Stimulated activated CD8-positive, alpha-beta memory T cell treated with anti-CD3 and anti-CD28 coated beads, Interleukin-4, amount 100 ng/mL, for 1 hour (primary cell): ENCODE results near the gene GPSM3.
"Not testable (repeated sequence)": the region's sequence is repeated elsewhere in the genome, so short reads cannot be mapped to it uniquely, and the experiment has no call there.

Experiments
- DNase-seq, 2 donors: peaks; one replicate each; pipeline ENCODE4 v3.0.0-alpha.2; 2020; ENCODE audit warnings: low read depth in 2 of 2, low spot score in 1 of 2

Gene GPSM3

DNA sequence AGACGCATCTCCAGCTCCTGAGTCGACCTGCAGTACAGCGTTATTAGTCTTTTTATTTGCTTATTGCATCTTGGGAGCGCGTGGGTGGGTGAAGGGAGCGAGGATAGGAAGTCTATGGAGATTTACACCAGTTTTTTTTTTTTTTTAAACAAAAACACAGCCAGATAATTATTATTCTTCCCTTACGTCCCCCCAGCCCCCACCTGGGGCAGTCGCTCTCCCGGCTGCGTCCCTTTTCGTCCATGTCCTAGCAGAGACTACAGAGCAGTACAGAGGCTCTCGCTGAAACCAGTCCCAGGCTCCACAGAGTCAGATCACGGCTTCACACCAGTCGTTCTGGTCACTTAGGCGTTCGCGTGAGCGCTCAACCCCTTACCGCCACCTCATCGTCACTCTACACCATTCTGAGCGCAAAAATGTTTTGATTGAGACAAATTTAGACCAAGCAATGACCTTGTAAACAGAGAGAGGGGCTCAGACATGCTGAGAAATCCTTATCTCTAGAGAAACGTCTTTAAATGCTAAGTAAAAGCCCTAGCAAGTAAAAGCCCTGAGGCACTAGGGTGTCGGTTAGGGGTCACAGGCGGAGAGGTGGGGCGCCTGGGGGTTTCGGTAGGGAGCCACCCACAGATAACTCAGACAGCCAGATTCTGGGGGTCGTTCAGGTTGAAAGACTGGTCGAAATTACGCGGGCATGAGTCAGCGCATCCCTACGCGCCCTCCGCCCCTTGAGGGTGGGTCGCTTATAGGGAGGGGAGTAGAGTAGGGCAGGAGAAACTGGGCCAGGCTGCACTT is 39.5 kb downstream of the GPSM3 start:
- DNase-seq = no peak

DNA sequence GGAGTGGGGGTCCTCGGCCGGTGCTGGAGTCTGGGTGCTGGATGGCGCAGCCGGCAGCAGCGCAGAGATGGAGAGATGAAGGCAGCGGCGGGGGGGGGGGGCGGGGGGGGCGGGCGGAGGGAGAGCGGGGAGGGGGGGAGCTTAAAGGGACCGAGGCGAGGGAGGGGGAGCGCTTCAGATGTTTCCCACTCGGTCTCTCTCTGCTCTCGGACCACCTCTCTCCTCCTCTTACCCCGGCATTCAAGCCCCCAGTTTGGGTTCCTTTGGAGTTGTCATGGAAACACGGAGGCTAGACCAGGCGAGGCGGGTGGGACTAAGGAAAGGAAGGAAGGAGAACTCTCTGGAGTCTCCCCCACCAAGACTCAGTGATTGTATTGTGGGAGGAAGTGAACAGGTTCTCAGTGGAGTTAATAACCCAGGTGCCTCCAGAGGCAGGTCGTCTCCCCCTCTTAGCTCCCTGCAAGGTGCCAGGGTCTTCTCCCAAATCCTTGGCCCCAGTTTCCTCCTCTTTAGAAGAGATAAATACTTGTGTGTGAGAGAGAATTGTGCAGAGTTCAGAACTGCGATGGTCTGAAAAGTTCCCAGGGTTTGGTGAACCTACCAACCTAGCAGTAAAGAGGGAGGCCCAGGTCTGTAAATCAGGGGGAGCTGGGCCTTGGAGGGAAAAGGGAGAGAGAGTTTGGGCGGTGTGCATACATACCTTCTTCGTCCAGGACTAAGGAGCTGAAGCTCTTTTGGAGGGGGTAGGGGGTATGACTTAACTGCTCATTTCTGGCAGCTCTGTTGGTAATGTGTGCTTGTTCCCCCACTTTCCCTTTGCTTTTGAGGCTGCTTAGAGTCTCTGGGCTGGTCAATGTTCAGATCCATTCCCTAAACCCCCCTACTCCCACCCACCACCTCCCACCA is 40.3 kb downstream of the GPSM3 start, which contains the start of gene PRRT1:
PRRT1 (minus strand) TSS at position 77 of the 906 bp plus-strand sequence. CDS start 112 bp downstream, outside the sequence.
- DNase-seq = no peak

DNA sequence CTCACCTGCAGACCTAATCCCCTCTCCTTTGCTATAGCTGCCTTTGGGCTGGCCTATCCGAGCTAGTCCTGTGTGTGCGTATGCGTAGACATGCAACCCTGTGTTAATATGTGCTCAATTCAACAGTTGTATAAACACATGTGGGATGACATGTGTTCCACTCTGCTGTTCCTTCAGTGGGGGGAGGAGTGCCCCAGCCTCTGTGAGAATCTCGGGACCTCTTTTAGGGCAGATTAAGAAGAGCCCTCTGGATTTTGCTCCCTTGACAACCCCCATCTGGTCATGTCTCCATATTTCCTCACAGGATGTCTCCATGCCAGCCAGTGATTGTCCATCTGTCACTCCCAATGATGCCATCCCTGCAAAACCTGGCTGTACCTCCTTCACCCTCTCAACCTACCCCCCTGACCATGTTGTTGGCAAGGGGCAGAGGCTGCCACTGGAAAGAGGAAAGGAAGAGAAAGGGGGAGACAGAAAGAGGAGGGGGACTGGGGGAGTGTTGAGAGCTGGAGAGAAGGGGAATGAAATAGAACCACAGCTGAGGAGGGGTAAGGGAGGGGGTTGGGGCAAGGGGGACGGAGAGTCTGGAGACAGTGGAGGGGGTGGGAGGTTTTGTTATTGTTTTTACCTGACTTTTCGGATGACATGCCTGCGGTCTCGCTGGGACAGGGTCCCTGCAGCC is 41.1 kb downstream of the GPSM3 start:
- DNase-seq = no peak

DNA sequence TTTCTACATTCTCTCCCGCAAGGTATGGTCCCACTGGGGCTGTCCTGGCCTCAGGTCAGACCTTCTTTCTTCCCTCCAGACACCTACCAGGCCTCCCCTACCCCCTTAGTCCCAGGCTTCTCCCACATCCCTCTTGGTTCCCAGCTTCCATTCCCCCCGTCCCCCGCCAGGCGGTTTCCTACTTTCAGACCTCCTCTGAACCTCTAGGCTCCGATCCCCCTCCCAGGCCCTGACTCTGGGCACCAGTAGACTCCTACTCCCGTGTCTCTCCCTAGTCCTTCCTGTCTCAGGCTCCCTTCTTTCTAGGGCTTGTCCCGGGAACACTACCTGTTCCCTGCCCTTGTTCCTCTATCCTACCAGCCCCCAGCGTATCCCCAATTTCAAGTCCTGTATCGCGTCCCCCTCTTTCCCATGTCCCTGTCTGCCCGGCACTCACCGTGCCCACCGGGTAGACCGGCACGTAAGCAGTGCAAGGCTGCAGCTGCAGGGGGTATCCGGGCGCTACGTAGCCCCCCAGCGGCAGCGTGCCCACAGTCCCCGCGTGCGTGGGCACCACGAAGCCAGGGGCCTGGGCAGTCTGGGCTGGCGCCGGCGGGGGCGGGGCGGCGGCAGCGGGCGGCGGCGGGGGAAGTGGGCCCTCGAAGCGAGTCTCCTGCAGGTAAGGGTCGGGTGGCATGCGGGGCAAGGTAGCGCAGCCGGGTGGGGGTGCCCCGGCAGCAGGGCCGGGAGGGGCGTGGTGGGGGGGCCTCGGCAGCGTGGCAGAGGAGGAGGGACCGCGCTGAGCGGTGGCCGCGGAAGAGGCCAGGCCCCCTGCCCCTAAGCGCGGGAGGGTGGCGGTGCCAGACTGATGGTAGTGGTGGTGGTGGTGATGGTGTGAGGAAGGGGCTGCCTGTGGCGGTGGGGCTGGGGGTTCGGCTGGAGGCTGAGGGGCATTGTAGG is 42.2 kb downstream of the GPSM3 start:
- DNase-seq = no peak

DNA sequence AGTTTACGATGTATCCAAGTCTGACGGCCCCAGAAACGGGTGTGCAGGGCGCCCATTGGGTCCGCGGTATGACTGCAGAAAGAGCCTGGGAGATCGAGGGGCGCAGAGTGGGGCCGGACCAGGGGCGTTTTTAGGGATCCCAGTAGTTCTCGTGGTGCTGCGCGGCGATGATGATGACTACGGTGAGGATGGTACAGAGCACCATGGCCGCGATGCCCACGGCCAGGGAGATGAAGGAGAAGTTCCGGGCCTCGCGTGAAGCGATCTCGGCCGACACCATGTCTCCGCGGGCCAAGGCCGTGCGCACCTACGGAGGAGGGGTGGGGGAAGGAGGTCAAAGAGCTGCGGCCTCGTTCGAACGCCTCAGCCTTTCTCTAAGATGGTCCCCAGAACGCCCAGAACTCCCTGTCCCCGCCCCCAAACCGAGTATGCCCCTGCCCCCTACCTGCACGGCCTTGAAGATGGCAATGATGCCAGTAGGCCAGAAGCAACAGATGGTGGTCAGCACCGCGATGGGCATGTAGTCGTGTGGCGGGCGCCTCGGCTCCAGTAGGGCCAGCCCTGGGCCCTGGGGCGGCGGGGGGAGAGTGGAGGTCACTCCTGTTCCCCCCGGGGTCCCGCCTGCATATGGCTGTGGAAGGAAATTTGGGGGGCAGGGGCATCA is 43.2 kb downstream of the GPSM3 start:
- DNase-seq = no peak

DNA sequence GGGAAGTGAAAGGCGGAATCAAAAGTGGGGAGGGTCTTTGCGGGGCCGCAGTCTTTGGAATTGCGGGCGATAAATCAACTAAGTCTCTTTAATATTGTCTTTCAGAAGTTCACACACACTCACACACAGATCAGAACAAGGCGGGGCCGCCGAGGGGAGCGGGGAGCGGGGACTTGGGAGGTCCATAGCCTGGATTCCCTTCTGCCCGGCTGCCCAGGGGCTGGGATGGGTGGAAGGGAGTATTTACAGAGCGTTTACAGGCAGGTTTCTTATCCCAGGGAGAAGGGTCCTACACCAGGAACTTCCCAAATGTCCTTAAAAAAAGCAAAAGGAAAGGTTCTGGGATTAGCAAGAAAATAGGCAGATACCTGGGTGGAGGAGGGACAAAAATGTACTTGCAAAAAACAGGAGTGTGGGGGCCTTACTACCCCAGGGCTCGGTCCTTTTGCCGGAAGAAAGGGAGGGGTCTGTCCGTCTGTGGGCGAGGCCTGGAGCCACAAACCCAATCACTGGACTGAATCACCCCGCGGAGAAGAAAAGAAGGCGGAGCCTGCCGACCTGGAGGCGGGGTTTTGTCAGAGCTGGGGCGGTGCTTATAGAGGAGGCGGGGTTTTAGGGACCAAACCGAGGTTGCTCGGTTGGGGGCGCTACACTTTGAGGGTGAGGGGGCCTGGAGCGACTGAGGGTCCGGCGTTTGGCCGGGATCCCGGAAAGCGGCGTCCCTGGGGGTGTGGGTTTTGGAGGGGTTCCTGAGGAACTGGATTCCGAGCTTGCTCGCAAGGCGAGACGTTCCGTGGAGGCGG is 44.0 kb downstream of the GPSM3 start:
- DNase-seq = peak in 1 of 2 donors; percentile 36

DNA sequence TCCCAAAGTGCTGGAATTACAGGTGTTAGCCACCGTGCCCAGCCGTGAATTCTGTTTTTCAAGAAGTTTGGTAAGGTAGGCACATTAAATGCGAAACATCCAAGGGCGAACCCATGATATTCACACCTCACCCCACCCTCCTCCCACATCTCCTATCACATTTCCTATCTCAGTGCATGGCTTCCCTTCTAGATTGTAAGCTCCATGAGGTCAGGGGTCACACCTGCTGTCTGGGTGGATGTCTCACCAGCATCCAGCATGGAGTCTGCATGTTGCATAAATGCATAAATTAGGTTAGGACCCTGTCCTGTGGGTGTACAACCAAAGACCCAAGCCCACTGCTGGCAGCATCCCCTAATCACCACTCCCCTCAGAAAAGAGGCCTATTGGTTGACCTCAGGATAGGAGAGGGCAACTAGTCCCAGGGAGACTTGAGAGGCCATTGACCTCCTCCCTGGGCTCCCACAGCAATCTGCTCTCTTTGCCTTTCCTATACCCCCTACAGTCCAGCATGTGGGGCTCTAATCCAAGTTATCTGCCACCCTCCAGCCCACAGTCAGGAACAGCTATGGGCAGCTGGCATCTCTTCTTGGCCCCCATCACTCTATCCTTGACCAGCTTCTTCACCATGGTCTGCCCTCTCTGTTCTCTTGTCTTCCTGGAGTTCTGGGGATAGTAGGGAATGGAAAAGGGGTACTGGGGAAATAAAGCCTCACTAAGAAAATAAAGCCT is 44.9 kb downstream of the GPSM3 start:
- no peak for DNase-seq

DNA sequence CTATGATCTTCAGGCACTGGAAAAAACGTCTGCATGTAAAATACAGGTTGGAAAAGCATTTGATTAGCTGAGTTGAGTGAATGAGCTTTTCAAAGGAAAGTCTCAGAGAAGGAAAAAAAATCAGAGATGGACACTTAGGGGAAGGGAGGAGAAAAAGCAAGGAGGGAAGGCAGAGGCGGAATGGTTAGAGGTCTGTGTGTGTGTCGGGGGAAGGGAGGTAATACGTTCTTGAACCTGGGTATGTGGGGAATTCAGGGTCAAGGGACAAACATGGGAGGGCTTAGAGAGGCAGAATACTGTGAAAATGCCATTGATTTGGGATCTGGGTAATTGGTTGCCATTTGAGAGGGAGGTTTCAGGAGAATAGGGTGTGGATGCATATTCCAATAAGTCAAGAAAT is 45.8 kb downstream of the GPSM3 start:
- no peak for DNase-seq

DNA sequence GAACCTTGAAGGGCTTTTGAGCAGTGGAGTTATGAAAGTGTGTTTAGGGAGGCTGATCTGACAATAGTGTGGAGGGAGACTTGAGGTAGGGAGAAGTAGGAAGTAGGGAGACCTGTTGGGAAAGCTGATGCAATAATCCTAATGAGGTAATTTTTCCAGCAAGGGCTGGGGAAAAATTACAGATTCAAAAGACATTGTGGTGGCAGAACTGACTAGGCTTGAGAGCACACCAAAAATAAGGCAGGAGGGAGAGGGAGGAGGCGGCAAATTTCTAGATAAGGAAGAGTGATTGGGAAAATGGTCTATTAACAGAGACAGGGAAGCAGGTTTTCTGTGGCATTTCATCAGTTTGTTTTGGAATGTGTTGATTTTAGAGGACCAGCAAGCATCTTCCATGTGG is 46.2 kb downstream of the GPSM3 start:
- no peak for DNase-seq

DNA sequence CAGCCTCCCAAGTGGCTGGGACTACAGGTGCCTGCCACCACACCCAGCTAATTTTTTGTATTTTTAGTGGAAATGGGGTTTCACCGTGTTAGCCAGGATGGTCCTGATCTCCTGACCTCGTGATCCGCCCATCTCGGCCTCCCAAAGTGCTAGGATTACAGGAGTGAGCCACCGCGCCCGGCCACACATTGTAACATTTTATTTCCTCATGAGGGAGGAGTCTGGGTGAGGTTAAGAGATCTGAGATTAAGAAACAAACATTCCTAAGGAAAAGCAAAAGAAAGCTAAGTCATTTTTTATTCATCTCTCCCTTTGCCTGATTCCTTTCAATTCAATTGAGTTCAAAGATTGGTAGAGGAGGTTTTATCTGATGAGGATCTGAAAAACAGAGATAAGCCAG is 48.2 kb downstream of the GPSM3 start:
- DNase-seq = not testable (repeated sequence)
